GM23338 (cell line): Measurements from ENCODE around the gene FGF4. TPM values are rescaled to one million over a fixed set of nuclear protein-coding genes. Genes with fewer than 3 reads are reported as not detected.

ENCODE experiments used
- ATAC-seq: fragments of 200-7000 bp; cut with Tn5 transposase; 3 replicates; pipeline ENCODE4 v1.9.1; 2020
- DNase-seq: peaks from one replicate; pipeline ENCODE4 v3.0.0-alpha.2; 2015; ENCODE audit warnings: low spot score
- H2AFZ ChIP-seq: fragments of 200-600 bp; sonication (generic); 2 replicates; pipeline ENCODE4 v1.8.0; 2016; ENCODE audit warnings: antibody characterized with exemption, mild to moderate bottlenecking, moderate library complexity
- H3F3A ChIP-seq: fragments of 200-600 bp; sonication (generic); replicated peaks from 2 replicates; pipeline ENCODE4 v1.8.0; 2017; ENCODE audit warnings: antibody characterized with exemption, mixed run types, low read depth
- H3K27ac ChIP-seq: fragments of 200-600 bp; sonication (generic); 2 replicates; pipeline ENCODE4 v1.6.1; 2016; ENCODE audit warnings: low read depth
- H3K27me3 ChIP-seq: fragments of 200-600 bp; sonication (generic); 2 replicates; pipeline ENCODE4 v1.8.0; 2016; ENCODE audit warnings: mild to moderate bottlenecking, mixed run types, moderate library complexity; ENCODE audit not compliant: insufficient read depth
- H3K36me3 ChIP-seq: fragments of 200-600 bp; sonication (generic); 2 replicates; pipeline ENCODE4 v1.8.0; 2016; ENCODE audit warnings: mild to moderate bottlenecking; ENCODE audit not compliant: insufficient read depth
- H3K4me1 ChIP-seq: fragments of 200-600 bp; sonication (generic); 2 replicates; pipeline ENCODE4 v1.8.0; 2016; ENCODE audit warnings: mild to moderate bottlenecking, moderate library complexity; ENCODE audit not compliant: insufficient read depth
- H3K4me2 ChIP-seq: fragments of 200-600 bp; sonication (generic); 2 replicates; pipeline ENCODE4 v1.7.1; 2017; ENCODE audit warnings: mixed run types
- H3K4me3 ChIP-seq: fragments of 200-600 bp; sonication (generic); 2 replicates; pipeline ENCODE4 v1.6.1; 2016; ENCODE audit warnings: mixed run types
- H3K79me2 ChIP-seq: fragments of 200-600 bp; sonication (generic); replicated peaks from 2 replicates; pipeline ENCODE4 v1.8.0; 2017; ENCODE audit warnings: mild to moderate bottlenecking; ENCODE audit not compliant: insufficient read depth
- H3K9me2 ChIP-seq: fragments of 200-600 bp; sonication (generic); 2 replicates; pipeline ENCODE4 v1.8.0; 2017; ENCODE audit not compliant: insufficient read depth
- H4K20me1 ChIP-seq: fragments of 200-600 bp; sonication (generic); replicated peaks from 2 replicates; pipeline ENCODE4 v1.8.0; 2017; ENCODE audit warnings: mild to moderate bottlenecking; ENCODE audit not compliant: insufficient read depth
- H3K27ac Mint-ChIP-seq: 2 replicates; pipeline ENCODE4 v1.8.0; 2020; ENCODE audit warnings: inconsistent platforms, mild to moderate bottlenecking, moderate library complexity, mixed read lengths
- H3K27me3 Mint-ChIP-seq: 3 replicates; pipeline ENCODE4 v1.8.0; 2022; ENCODE audit warnings: low read depth, mild to moderate bottlenecking, moderate library complexity, mixed read lengths, inconsistent platforms; ENCODE audit not compliant: insufficient read depth, poor library complexity
- H3K36me3 Mint-ChIP-seq: 3 replicates; pipeline ENCODE4 v1.8.0; 2021; ENCODE audit warnings: low read depth, mild to moderate bottlenecking, inconsistent platforms, moderate library complexity, mixed read lengths
- H3K4me1 Mint-ChIP-seq: 3 replicates; pipeline ENCODE4 v1.8.0; 2020; ENCODE audit warnings: mild to moderate bottlenecking, inconsistent platforms, mixed read lengths
- H3K4me3 Mint-ChIP-seq: 3 replicates; pipeline ENCODE4 v1.8.0; 2021; ENCODE audit warnings: moderate library complexity, mild to moderate bottlenecking, inconsistent platforms, mixed read lengths
- H3K9me3 Mint-ChIP-seq: 3 replicates; pipeline ENCODE4 v1.8.0; 2020; ENCODE audit warnings: moderate library complexity, mild to moderate bottlenecking, inconsistent platforms, mixed read lengths
- CREB1 ChIP-seq: fragments of 250-450 bp; sonication (Bioruptor Pico); IDR thresholded peaks from 2 replicates; pipeline ENCODE4 v1.5.0; 2020; ENCODE audit warnings: low read depth, mild to moderate bottlenecking, moderate library complexity
- CTCF ChIP-seq, 2 experiments: fragments of 200-600 bp in 1 of 2; sonication (generic) in 1 of 2; conservative IDR thresholded peaks; 2 replicates each; pipeline versions ENCODE4 v1.5.1 to v1.6.1; 2016 to 2017; ENCODE audit warnings: antibody characterized with exemption in 2 of 2, low read depth in 2 of 2, mild to moderate bottlenecking in 2 of 2, moderate library complexity in 1 of 2
- ETS1 ChIP-seq: IDR thresholded peaks from 2 replicates; pipeline ENCODE4 v1.6.1; 2016; ENCODE audit warnings: antibody characterized with exemption
- EZH2 ChIP-seq: fragments of 200-600 bp; sonication (generic); IDR thresholded peaks from one replicate; pipeline ENCODE4 v1.8.0; 2017; ENCODE audit warnings: antibody characterized with exemption, mild to moderate bottlenecking, low read depth; ENCODE audit not compliant: unreplicated experiment
- EZH2phosphoT487 ChIP-seq: fragments of 200-600 bp; sonication (generic); IDR thresholded peaks from one replicate; pipeline ENCODE4 v1.8.1; 2018; ENCODE audit warnings: antibody characterized with exemption; ENCODE audit not compliant: unreplicated experiment
- NANOG ChIP-seq: IDR thresholded peaks from 2 replicates; pipeline ENCODE4 v1.6.1; 2016; ENCODE audit warnings: antibody characterized with exemption, borderline replicate concordance
- POLR2AphosphoS5 ChIP-seq: IDR thresholded peaks from 2 replicates; pipeline ENCODE4 v1.6.1; 2016; ENCODE audit warnings: antibody characterized with exemption, low read depth
- REST ChIP-seq: IDR thresholded peaks from one replicate; pipeline ENCODE4 v1.6.1; 2018; ENCODE audit warnings: antibody characterized with exemption; ENCODE audit not compliant: unreplicated experiment
- ZNF462 ChIP-seq: fragments of 250-450 bp; sonication (Bioruptor Pico); IDR thresholded peaks from 2 replicates; pipeline ENCODE4 v1.5.0; 2020; ENCODE audit warnings: mild to moderate bottlenecking, moderate library complexity
- polyA plus RNA-seq: library from polyadenylated mRNA; unstranded; fragments of >200 nt; fragmentation: Nextera tagmentation; extraction: Ambion mirVana; gene quantifications from 2 replicates; pipeline ENCODE4 v1.2.1, GENCODE V29; 2016
- total RNA-seq: library from RNA; depleted of rRNA; stranded (reverse); fragments of >200 nt; shearing (Covaris generic); gene quantifications from 2 replicates; pipeline ENCODE4 v1.2.3, GENCODE V29; 2014

Gene FGF4
- total and polyA plus RNA-seq, 2 experiments from 2014 or later: 4.8 to 13.1 TPM

GRCh38 chr11:69760319-69760718 lies 14.8 kb downstream of the FGF4 start:
- Histone ChIP-seq H3K27me3 (no peaks in the 10 kb centered on the region), H3K4me1 (no peaks in the 10 kb centered on the region), H4K20me1 (no peaks in the 10 kb centered on the region), H3K4me2 (no peak overlapping the region), H3K9me2 (no peaks in the 10 kb centered on the region; the same call in 1 of the 2 replicates), H3F3A (no peaks in the 10 kb centered on the region), H3K4me3 (no peak overlapping the region), H3K79me2 (no peaks in the 10 kb centered on the region), H3K27ac (no peak overlapping the region), H3K36me3 (no peaks in the 10 kb centered on the region), H2AFZ (no peak overlapping the region)
- no peak for ATAC-seq
- Mint-ChIP-seq H3K9me3 (peaks cover 13% of the 10 kb centered on the region), H3K4me3 (no peak overlapping the region), H3K4me1 (peaks cover 3% of the 10 kb centered on the region), H3K27ac (no peak overlapping the region), H3K36me3 (peaks cover 3% of the 10 kb centered on the region; the same call in 1 of the 3 replicates), H3K27me3 (peaks cover 4% of the 10 kb centered on the region)
- no peak for DNase-seq
- TF ChIP-seq EZH2phosphoT487 (no peak), ZNF462 (CRISPR knock-in tag) (no peak), CREB1 (no peak), POLR2AphosphoS5 (no peak), ETS1 (no peak), NANOG (no peak), REST (no peak), CTCF (conservative IDR thresholded peaks at IDR 0.05; ENCODE audit: low read depth in 2 of 2) (no peak), EZH2 (no peak)
